ENCODE data around the gene USP19. TPM values are rescaled to one million over a fixed set of nuclear protein-coding genes. Genes with fewer than 3 reads are reported as not detected.

Gene USP19
- total and polyA plus RNA-seq, 2 of the 8 experiments (the other 6 are each of a cell fraction or from before 2014, with no cell fraction given), result 46.4 to 65.8 TPM

GRCh38 chr3:49110780-49111179, 9.8 kb downstream of the USP19 start:
- Histone ChIP-seq H2BK20ac (ENCODE audit: low read length) (no peak overlapping the region), H3K36me3 (ENCODE audit: control insufficient read depth in 2 of 4, insufficient read depth in 4 of 4, low read length in 3 of 4) (peaks cover 23 to 66% (median 58%) of the 10 kb centered on the region in 4 experiments), H3K9ac (replicated peaks in 1 of 4; ENCODE audit: extremely low read depth in 1 of 4, low read depth in 3 of 4, low read length in 3 of 4) (no peak overlapping the region), H2AFZ (ENCODE audit: low read length) (no peak overlapping the region), H2BK15ac (ENCODE audit: low read length) (no peak overlapping the region), H2BK5ac (ENCODE audit: low read depth, low read length) (no peak overlapping the region), H3K4me2 (ENCODE audit: insufficient read depth in 1 of 2, low read depth in 2 of 2, low read length in 2 of 2) (no peak overlapping the region), H3K23me2 (ENCODE audit: low read depth, low read length) (no peaks in the 10 kb centered on the region), H3K4me3 (ENCODE audit: extremely low read depth in 1 of 4, insufficient read depth in 2 of 4, low read depth in 3 of 4, low read length in 4 of 4) (no peak overlapping the region), H3K23ac (ENCODE audit: insufficient read length) (no peak overlapping the region), H4K8ac (ENCODE audit: extremely low read depth, insufficient read depth, low read length) (no peak overlapping the region), H2BK12ac (ENCODE audit: low read depth, low read length) (no peak overlapping the region), H2AK5ac (ENCODE audit: low read depth, low read length) (no peak overlapping the region), H4K5ac (ENCODE audit: insufficient read length, low read depth, low read length) (no peak overlapping the region), H3K4me1 (replicated peaks in 1 of 4; ENCODE audit: control insufficient read depth in 3 of 4, insufficient read depth in 4 of 4, low read length in 3 of 4) (peaks cover 0 to 2% (median 0%) of the 10 kb centered on the region in 4 experiments; a peak in 1 of 7 replicates), H3K18ac (ENCODE audit: extremely low read depth, low read length) (no peak overlapping the region), H3K27me3 (replicated peaks in 1 of 4; ENCODE audit: control insufficient read depth in 3 of 4, extremely low read depth in 1 of 4, insufficient read depth in 3 of 4, low read length in 3 of 4) (no peaks in the 10 kb centered on the region; a peak in 1 of 7 replicates), H4K91ac (replicated peaks; ENCODE audit: insufficient read length, low read length) (no peak overlapping the region), H4K20me1 (replicated peaks in 1 of 2; ENCODE audit: control insufficient read depth in 1 of 2, insufficient read depth in 2 of 2, low read length in 2 of 2) (peaks cover 0 to 15% of the 10 kb centered on the region in 2 experiments), H3K14ac (ENCODE audit: insufficient read length) (no peak overlapping the region), H3K4ac (replicated peaks; ENCODE audit: insufficient read length, low read depth, low read length) (no peak overlapping the region), H3K79me1 (ENCODE audit: low read depth, low read length) (no peaks in the 10 kb centered on the region), H3K56ac (replicated peaks; ENCODE audit: insufficient read length, low read depth, low read length) (no peak overlapping the region), H3K79me2 (ENCODE audit: control insufficient read depth in 1 of 2, insufficient read depth in 2 of 2, low read length in 2 of 2) (no peaks in the 10 kb centered on the region), H3K9me3 (ENCODE audit: insufficient read depth in 2 of 2, low read depth in 1 of 2, low read length in 1 of 2) (no peaks in the 10 kb centered on the region), H3K27ac (ENCODE audit: low read depth, low read length) (no peak overlapping the region), H2BK120ac (replicated peaks; ENCODE audit: low read depth, low read length) (no peak overlapping the region)
- DNase-seq (ENCODE audit: low read depth in 1 of 2, low spot score in 2 of 2) (no peak), FAIRE-seq (no peak)
- ChIA-PET POLR2A (ENCODE audit: partially characterized antibody) (interaction anchor here (15.7 to 27.9 kb wide), 3 partner anchors 2 to 93 kb away, joined by 141 to 508 read pairs (median 508); partner anchors contain the start of genes DALRD3, NDUFAF3, QARS1 and QRICH1), CTCF (ENCODE audit: partially characterized antibody) (interaction anchor here (1.0 to 3.2 kb wide), 4 partner anchors 9 to 47 kb away, joined by 3 to 16 read pairs (median 6); partner anchors contain the start of genes LAMB2, QRICH1 and USP19)
- WGBS, 2 experiments (ENCODE audit: extremely low coverage in 1 of 2, insufficient coverage in 1 of 2, insufficient read length in 1 of 2, insufficient replicate concordance in 2 of 2, low coverage in 1 of 2, low lambda C conversion rate in 2 of 2, missing lambda C conversion rate in 1 of 2), result 92% methylated on average over 13 of the region's 13 CpGs; no CpG with 5 or more reads in 1 of the 2 experiments
- TF ChIP-seq RFX5 (IDR thresholded peaks at IDR 0.05; ENCODE audit: borderline replicate concordance, low read depth, low read length) (no peak), CTBP2 (IDR thresholded peaks at IDR 0.05; ENCODE audit: borderline replicate concordance, insufficient read depth, insufficient read length, low read length) (no peak), HDAC2 (IDR thresholded peaks at IDR 0.05; ENCODE audit: borderline replicate concordance in 1 of 2, low read depth in 2 of 2, low read length in 2 of 2) (no peak), ATF3 (IDR thresholded peaks at IDR 0.05; ENCODE audit: insufficient read depth, low read depth, low read length) (no peak), KDM5A (IDR thresholded peaks at IDR 0.05; ENCODE audit: low read length) (no peak), YY1 (IDR thresholded peaks at IDR 0.05; ENCODE audit: low read depth, low read length) (no peak), EGR1 (IDR thresholded peaks at IDR 0.05; ENCODE audit: borderline replicate concordance, low read depth, low read length) (no peak), SAP30 (IDR thresholded peaks at IDR 0.05; ENCODE audit: insufficient read depth, insufficient replicate concordance, low read length) (no peak), SIX5 (IDR thresholded peaks at IDR 0.05; ENCODE audit: low read depth, low read length) (no peak)
